LNCaP clone FGC (cell line): ENCODE results near the gene NTNG1.

Source experiments
- DNase-seq: peaks from one replicate; pipeline ENCODE4 v3.0.0-alpha.2; 2011; ENCODE audit warnings: low read depth
- H3K4me3 ChIP-seq: 2 replicates; pipeline ENCODE4 v1.5.1; 2011; ENCODE audit warnings: mild to moderate bottlenecking, low read depth, low read length, control low read depth
- TF ChIP-seq, protein P1 (sequence below): IDR thresholded peaks from 2 replicates; pipeline ENCODE4 v1.5.1; 2012; ENCODE audit warnings: mild to moderate bottlenecking; ENCODE audit not compliant: control insufficient read depth, insufficient read depth; ENCODE audit errors: extremely low read depth

The NTNG1 gene

GRCh38 chr1:107486349-107486748, 345.5 kb downstream of the NTNG1 start:
- DNase-seq = no peak
- H3K4me3 ChIP-seq = no peak overlapping the region
- TF ChIP-seq, protein P1, sequence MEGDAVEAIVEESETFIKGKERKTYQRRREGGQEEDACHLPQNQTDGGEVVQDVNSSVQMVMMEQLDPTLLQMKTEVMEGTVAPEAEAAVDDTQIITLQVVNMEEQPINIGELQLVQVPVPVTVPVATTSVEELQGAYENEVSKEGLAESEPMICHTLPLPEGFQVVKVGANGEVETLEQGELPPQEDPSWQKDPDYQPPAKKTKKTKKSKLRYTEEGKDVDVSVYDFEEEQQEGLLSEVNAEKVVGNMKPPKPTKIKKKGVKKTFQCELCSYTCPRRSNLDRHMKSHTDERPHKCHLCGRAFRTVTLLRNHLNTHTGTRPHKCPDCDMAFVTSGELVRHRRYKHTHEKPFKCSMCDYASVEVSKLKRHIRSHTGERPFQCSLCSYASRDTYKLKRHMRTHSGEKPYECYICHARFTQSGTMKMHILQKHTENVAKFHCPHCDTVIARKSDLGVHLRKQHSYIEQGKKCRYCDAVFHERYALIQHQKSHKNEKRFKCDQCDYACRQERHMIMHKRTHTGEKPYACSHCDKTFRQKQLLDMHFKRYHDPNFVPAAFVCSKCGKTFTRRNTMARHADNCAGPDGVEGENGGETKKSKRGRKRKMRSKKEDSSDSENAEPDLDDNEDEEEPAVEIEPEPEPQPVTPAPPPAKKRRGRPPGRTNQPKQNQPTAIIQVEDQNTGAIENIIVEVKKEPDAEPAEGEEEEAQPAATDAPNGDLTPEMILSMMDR = no peak

GRCh38 chr1:107487506-107487905, 346.7 kb downstream of the NTNG1 start:
- H3K4me3 ChIP-seq = no peak overlapping the region
- no peak for DNase-seq
- TF ChIP-seq, protein P1 = no peak

DNA sequence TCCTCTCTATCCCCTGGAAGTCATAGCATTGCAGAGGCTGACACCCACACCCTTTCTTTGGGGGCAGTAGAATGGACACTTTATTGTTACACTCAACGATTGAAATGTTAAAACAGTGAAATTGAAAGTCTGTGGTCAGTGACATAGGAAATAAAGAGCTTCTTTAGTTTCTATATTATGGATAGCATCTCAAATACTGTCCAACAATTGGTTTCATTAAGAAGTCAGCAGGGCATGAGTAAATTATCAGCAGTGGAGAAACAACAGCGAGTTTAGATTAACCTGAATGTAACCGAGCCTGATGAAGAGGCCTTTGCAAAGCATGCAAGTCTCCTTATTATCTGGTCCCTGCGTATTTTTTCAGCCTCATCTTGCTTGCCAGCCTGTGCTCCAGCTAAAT, 350.7 kb downstream of the NTNG1 start:
- no peak overlapping the region for H3K4me3 ChIP-seq
- TF ChIP-seq, protein P1 = no peak

GRCh38 chr1:107493111-107493716, 352.4 kb downstream of the NTNG1 start:
- no peak for DNase-seq
- no peak overlapping the region for H3K4me3 ChIP-seq
- TF ChIP-seq, protein P1 = no peak

More for the DNA sequence above, 350.7 kb downstream of the NTNG1 start:
- no peak for DNase-seq

GRCh38 chr1:107494061-107494460, 353.2 kb downstream of the NTNG1 start:
- no peak for DNase-seq
- H3K4me3 ChIP-seq = no peak overlapping the region
- TF ChIP-seq, protein P1 = no peak

- no peak for DNase-seq
- TF ChIP-seq, protein P1 = no peak
- H3K4me3 ChIP-seq = no peak overlapping the region
Measured at GRCh38 chr1:107496002-107496401, 355.2 kb downstream of the NTNG1 start.

- TF ChIP-seq, protein P1 = no peak
- H3K4me3 ChIP-seq = no peak overlapping the region
- DNase-seq = no peak
Measured at GRCh38 chr1:107499139-107499744, 358.4 kb downstream of the NTNG1 start.
